Measurements from ENCODE around the gene PPP1CC. TPM values are rescaled to one million over a fixed set of nuclear protein-coding genes. Genes with fewer than 3 reads are reported as not detected.

The PPP1CC gene
- polyA plus RNA-seq, 1 of the 3 experiments (the other 2 are of a cell fraction): 62.0 TPM

DNA sequence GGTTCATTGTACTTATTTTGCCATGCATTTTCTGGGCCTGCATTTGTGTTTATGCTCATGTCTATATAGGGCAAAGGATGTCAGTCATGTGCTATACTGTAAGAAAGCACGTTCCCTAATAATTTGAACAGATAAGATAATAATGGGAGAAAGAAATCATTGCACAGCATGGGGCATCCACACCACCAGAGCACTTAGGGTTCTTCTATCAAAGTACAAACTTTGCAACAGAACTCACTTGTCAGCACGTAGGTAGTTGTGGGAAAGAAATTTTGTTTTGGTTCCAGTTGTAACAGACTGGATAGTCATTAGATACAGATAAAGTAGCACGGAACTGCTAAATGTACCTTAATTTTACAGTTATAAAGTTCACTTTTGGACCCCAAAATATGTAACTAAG, 10.1 kb downstream of the PPP1CC start:
- H3K36me3 ChIP-seq (replicated peaks in 1 of 2; ENCODE audit: control insufficient read depth in 1 of 2, insufficient read depth in 2 of 2, low read length in 1 of 2): peaks cover 41 to 57% of the 10 kb centered on the region in 2 experiments
- H3F3A ChIP-seq (replicated peaks; ENCODE audit: insufficient read depth): no peaks in the 10 kb centered on the region
- no peaks in the 10 kb centered on the region for H3K27me3 ChIP-seq (ENCODE audit: insufficient read depth)
- no peak overlapping the region for H3K4me2 ChIP-seq
- 84% methylated on average over 3 of the region's 3 CpGs for WGBS (ENCODE audit: low lambda C conversion rate)
- no peaks in the 10 kb centered on the region for H3K9me2 ChIP-seq
- no peaks in the 10 kb centered on the region for H3K9me3 ChIP-seq
- H3K27ac ChIP-seq (ENCODE audit: low read depth in 2 of 2, low read length in 1 of 2): no peak overlapping the region
- peaks cover 7 to 20% of the 10 kb centered on the region in 2 experiments for H3K4me1 ChIP-seq (ENCODE audit: control insufficient read depth in 1 of 2, insufficient read depth in 2 of 2, low read depth in 1 of 2, low read length in 1 of 2)
- no peak overlapping the region for H3K4me3 ChIP-seq (ENCODE audit: low read depth in 2 of 2, low read length in 1 of 2)
- no peak for DNase-seq
- ChIA-PET POLR2A (no interaction called here), CTCF (interaction anchor here (0.7 kb wide), 1 partner anchor 155 kb away, joined by 3 read pairs; no protein-coding TSS in a partner anchor)
- peaks cover 76% of the 10 kb centered on the region for H4K20me1 ChIP-seq (ENCODE audit: insufficient read depth)
- peaks cover 100% of the 10 kb centered on the region for H3K79me2 ChIP-seq (ENCODE audit: insufficient read depth)
- no peak overlapping the region for H3K9ac ChIP-seq
- TF ChIP-seq TEAD4 (IDR thresholded peaks at IDR 0.05; ENCODE audit: borderline replicate concordance, insufficient read depth) (no peak), TCF12 (IDR thresholded peaks at IDR 0.05) (no peak), POLR2AphosphoS5 (IDR thresholded peaks at IDR 0.05; ENCODE audit: low read depth, low read length) (no peak), EZH2phosphoT487 (IDR thresholded peaks at IDR 0.05; ENCODE audit: borderline replicate concordance, low read depth) (no peak), FOXJ3 (CRISPR knock-in tag; IDR thresholded peaks at IDR 0.05) (no peak), MEF2A (IDR thresholded peaks at IDR 0.05; ENCODE audit: borderline replicate concordance, low read depth) (no peak), RCOR1 (IDR thresholded peaks at IDR 0.05; ENCODE audit: low read length) (no peak), NFIC (IDR thresholded peaks at IDR 0.05; ENCODE audit: borderline replicate concordance) (no peak), RXRA (IDR thresholded peaks at IDR 0.05; ENCODE audit: borderline replicate concordance, low read depth) (no peak), ELF1 (IDR thresholded peaks at IDR 0.05) (no peak), FOSL2 (IDR thresholded peaks at IDR 0.05; ENCODE audit: borderline replicate concordance, low read depth) (no peak), EP300 (IDR thresholded peaks at IDR 0.05; ENCODE audit: borderline replicate concordance in 1 of 2, low read depth in 1 of 2, low read length in 1 of 2) (no peak), SMC3 (IDR thresholded peaks at IDR 0.05; ENCODE audit: low read depth, low read length) (no peak), RAD21 (IDR thresholded peaks at IDR 0.05; ENCODE audit: low read length) (no peak), JUND (IDR thresholded peaks at IDR 0.05) (no peak), SIN3A (IDR thresholded peaks at IDR 0.05; ENCODE audit: borderline replicate concordance, low read depth, low read length) (no peak)
- TF ChIP-seq, protein P1, sequence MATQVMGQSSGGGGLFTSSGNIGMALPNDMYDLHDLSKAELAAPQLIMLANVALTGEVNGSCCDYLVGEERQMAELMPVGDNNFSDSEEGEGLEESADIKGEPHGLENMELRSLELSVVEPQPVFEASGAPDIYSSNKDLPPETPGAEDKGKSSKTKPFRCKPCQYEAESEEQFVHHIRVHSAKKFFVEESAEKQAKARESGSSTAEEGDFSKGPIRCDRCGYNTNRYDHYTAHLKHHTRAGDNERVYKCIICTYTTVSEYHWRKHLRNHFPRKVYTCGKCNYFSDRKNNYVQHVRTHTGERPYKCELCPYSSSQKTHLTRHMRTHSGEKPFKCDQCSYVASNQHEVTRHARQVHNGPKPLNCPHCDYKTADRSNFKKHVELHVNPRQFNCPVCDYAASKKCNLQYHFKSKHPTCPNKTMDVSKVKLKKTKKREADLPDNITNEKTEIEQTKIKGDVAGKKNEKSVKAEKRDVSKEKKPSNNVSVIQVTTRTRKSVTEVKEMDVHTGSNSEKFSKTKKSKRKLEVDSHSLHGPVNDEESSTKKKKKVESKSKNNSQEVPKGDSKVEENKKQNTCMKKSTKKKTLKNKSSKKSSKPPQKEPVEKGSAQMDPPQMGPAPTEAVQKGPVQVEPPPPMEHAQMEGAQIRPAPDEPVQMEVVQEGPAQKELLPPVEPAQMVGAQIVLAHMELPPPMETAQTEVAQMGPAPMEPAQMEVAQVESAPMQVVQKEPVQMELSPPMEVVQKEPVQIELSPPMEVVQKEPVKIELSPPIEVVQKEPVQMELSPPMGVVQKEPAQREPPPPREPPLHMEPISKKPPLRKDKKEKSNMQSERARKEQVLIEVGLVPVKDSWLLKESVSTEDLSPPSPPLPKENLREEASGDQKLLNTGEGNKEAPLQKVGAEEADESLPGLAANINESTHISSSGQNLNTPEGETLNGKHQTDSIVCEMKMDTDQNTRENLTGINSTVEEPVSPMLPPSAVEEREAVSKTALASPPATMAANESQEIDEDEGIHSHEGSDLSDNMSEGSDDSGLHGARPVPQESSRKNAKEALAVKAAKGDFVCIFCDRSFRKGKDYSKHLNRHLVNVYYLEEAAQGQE (IDR thresholded peaks at IDR 0.05; ENCODE audit: low read depth, low read length): no peak
- TF ChIP-seq, protein P2, sequence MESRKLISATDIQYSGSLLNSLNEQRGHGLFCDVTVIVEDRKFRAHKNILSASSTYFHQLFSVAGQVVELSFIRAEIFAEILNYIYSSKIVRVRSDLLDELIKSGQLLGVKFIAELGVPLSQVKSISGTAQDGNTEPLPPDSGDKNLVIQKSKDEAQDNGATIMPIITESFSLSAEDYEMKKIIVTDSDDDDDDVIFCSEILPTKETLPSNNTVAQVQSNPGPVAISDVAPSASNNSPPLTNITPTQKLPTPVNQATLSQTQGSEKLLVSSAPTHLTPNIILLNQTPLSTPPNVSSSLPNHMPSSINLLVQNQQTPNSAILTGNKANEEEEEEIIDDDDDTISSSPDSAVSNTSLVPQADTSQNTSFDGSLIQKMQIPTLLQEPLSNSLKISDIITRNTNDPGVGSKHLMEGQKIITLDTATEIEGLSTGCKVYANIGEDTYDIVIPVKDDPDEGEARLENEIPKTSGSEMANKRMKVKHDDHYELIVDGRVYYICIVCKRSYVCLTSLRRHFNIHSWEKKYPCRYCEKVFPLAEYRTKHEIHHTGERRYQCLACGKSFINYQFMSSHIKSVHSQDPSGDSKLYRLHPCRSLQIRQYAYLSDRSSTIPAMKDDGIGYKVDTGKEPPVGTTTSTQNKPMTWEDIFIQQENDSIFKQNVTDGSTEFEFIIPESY (IDR thresholded peaks at IDR 0.05; ENCODE audit: borderline replicate concordance, low read depth): no peak
- H2AFZ ChIP-seq (ENCODE audit: low read depth): no peak overlapping the region

Data from SK-N-SH (cell line).